Testis (tissue), 3 donors: ENCODE results near the gene ARMC3. TPM values are rescaled to one million over a fixed set of nuclear protein-coding genes. Genes with fewer than 3 reads are reported as not detected.

Experiments used
- DNase-seq: peaks from one replicate; pipeline ENCODE4 v3.0.0-alpha.2; 2019
- H3K27ac ChIP-seq, 2 donors: fragments of 200-600 bp; sonication (generic); one replicate each; pipeline ENCODE4 v1.5.1; 2019
- H3K27me3 ChIP-seq: fragments of 200-600 bp; sonication (generic); one replicate; pipeline ENCODE4 v1.5.1; 2019
- H3K36me3 ChIP-seq: fragments of 200-600 bp; sonication (generic); one replicate; pipeline ENCODE4 v1.5.1; 2017; ENCODE audit warnings: low read depth; ENCODE audit errors: missing control alignments
- H3K4me1 ChIP-seq: fragments of 200-600 bp; sonication (generic); one replicate; pipeline ENCODE4 v1.5.1; 2019
- H3K4me3 ChIP-seq, 2 donors: fragments of 200-600 bp; sonication (generic); one replicate each; pipeline ENCODE4 v1.5.1; 2017 to 2019
- H3K9me3 ChIP-seq: fragments of 200-600 bp; sonication (generic); one replicate; pipeline ENCODE4 v1.5.1; 2017
- CTCF ChIP-seq, 3 experiments: fragments of 450-650 bp in 2 of 3; fragments of 200-600 bp in 1 of 3; sonication (generic) in 1 of 3; IDR thresholded peaks; one replicate each; pipeline ENCODE4 v1.5.1; 2016 to 2019; ENCODE audit warnings: antibody characterized with exemption in 3 of 3, mild to moderate bottlenecking in 2 of 3, moderate library complexity in 1 of 3
- POLR2A ChIP-seq: fragments of 450-650 bp; IDR thresholded peaks from one replicate; pipeline ENCODE4 v1.6.1; 2017; ENCODE audit warnings: antibody characterized with exemption, mild to moderate bottlenecking, moderate library complexity
- WGBS, 2 donors: methylation state at CpG; one replicate each; pipeline ENCODE4 v1.1.5; 2018; 5-methylcytosine and 5-hydroxymethylcytosine counted together
- intact Hi-C: fragments of 100-400 bp; cut with DNase I; formaldehyde crosslinking; loops from one replicate; pipeline ENCODE4 v1.15.1; 2023; ENCODE audit warnings: low total_unique reads
- polyA plus RNA-seq: library from polyadenylated mRNA; stranded (reverse); fragments of 350-450 nt; fragmentation: Illumina TruSeq; extraction: RNeasy Lipid Tissue Mini Kit (QIAGEN cat#74804); gene quantifications from one replicate; pipeline ENCODE4 v1.2.3, GENCODE V29; 2014; ENCODE audit warnings: low read depth, low replicate concordance; ENCODE audit not compliant: insufficient read depth
- total RNA-seq, 2 donors: library from RNA; depleted of rRNA; stranded (reverse); fragments of >200 nt; gene quantifications; one replicate each; pipeline ENCODE4 v1.2.3, GENCODE V29; 2016

The ARMC3 gene
- total and polyA plus RNA-seq, 3 donors from 2014 or later: 20.3 to 63.9 (median 39.2) TPM

- no peaks in the 10 kb centered on the region for H3K27me3 ChIP-seq
- H3K4me3 ChIP-seq: no peak overlapping the region
- no peak for TF ChIP-seq POLR2A
- no peak for TF ChIP-seq CTCF (IDR thresholded peaks at IDR 0.05)
- DNase-seq: no peak
- intact Hi-C loops: no loop called here
- H3K4me1 ChIP-seq: no peaks in the 10 kb centered on the region
- H3K27ac ChIP-seq: no peak overlapping the region
- no peaks in the 10 kb centered on the region for H3K9me3 ChIP-seq
- H3K36me3 ChIP-seq: no peaks in the 10 kb centered on the region
- whole genome bisulfite sequencing, 2 donors: 56 to 74% methylated on average over 2 of the region's 2 CpGs
Observed at GRCh38 chr10:22999942-23000341, 72.1 kb downstream of the ARMC3 start.

GRCh38 chr10:23001901-23002516, 74.2 kb downstream of the ARMC3 start:
- TF ChIP-seq POLR2A: no peak
- TF ChIP-seq CTCF (IDR thresholded peaks at IDR 0.05): no peak
- Histone ChIP-seq H3K36me3 (no peaks in the 10 kb centered on the region), H3K27me3 (no peaks in the 10 kb centered on the region), H3K4me3 (no peak overlapping the region), H3K27ac (no peak overlapping the region), H3K4me1 (no peaks in the 10 kb centered on the region), H3K9me3 (no peaks in the 10 kb centered on the region)
- intact Hi-C loops: no loop called here
- WGBS, 2 donors: 66% methylated on average over 14 of the region's 14 CpGs
- no peak for DNase-seq

- H3K27me3 ChIP-seq: no peaks in the 10 kb centered on the region
- H3K9me3 ChIP-seq: no peaks in the 10 kb centered on the region
- H3K36me3 ChIP-seq: no peaks in the 10 kb centered on the region
- no peaks in the 10 kb centered on the region for H3K4me1 ChIP-seq
- no peak for TF ChIP-seq POLR2A
- no peak for TF ChIP-seq CTCF (IDR thresholded peaks at IDR 0.05)
- no peak overlapping the region for H3K4me3 ChIP-seq
- H3K27ac ChIP-seq: no peak overlapping the region
- intact Hi-C loops: no loop called here
- no peak for DNase-seq
- WGBS, 2 donors: 91 to 93% methylated on average over 12 of the region's 12 CpGs
Observed at GRCh38 chr10:23005150-23005549, 77.3 kb downstream of the ARMC3 start.

GRCh38 chr10:23013581-23014335, 85.9 kb downstream of the ARMC3 start:
- H3K27me3 ChIP-seq: no peaks in the 10 kb centered on the region
- H3K4me1 ChIP-seq: no peaks in the 10 kb centered on the region
- H3K9me3 ChIP-seq: no peaks in the 10 kb centered on the region
- no peak overlapping the region for H3K4me3 ChIP-seq
- DNase-seq: no peak
- no peak overlapping the region for H3K27ac ChIP-seq
- 79% methylated on average over 3 of the region's 3 CpGs for WGBS, 2 donors
- no peaks in the 10 kb centered on the region for H3K36me3 ChIP-seq
- TF ChIP-seq CTCF (IDR thresholded peaks at IDR 0.05) (no peak), POLR2A (no peak)
- intact Hi-C loops: no loop called here
